ENCODE measurements around the gene RPL19. TPM values are rescaled to one million over a fixed set of nuclear protein-coding genes. Genes with fewer than 3 reads are reported as not detected.

The RPL19 gene
- total RNA-seq, 2 experiments from 2014 or later, result 3,132 to 4,395 TPM

DNA sequence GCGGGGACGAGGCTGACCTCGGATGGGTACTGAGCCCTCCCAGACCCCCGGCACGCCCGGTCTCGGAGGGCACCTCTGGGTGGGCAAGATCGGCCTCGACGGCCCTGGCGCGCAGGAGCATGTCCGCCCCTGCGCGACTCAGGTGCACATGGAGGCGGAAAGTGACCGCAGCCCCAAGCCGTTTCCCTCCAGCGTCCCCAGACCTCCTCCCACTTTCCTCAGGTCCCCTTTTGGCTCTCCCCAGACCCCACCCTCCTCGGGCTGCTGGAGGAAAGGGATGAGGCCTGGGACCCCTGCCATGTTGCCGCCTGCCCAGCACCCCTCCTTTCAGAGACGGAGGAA, 10.0 kb downstream of the RPL19 start:
- H3K36me3 ChIP-seq (ENCODE audit: insufficient read depth, low read length), result peaks cover 7% of the 10 kb centered on the region
- no peaks in the 10 kb centered on the region for H3K9me3 ChIP-seq (ENCODE audit: low read length)
- peak overlapping the region; percentile 93 for H3K27ac ChIP-seq (ENCODE audit: low read depth, low read length, poor library complexity, severe bottlenecking)
- ChIA-PET CTCF (ENCODE audit: unreplicated experiment) (interaction anchor here (2.8 to 5.3 kb wide), 3 partner anchors 21 to 33 kb away, joined by 23 to 45 read pairs (median 33); no protein-coding TSS in a partner anchor), POLR2A (interaction anchor here (1.2 to 3.1 kb wide), 2 partner anchors 27 to 31 kb away, joined by 3 to 23 read pairs; no protein-coding TSS in a partner anchor)
- no peak for DNase-seq (ENCODE audit: low spot score)
- peak overlapping the region; percentile 60; the same call in 1 of the 2 replicates for H2AFZ ChIP-seq (ENCODE audit: low read length)
- no peaks in the 10 kb centered on the region for H4K20me1 ChIP-seq (ENCODE audit: insufficient read depth, low read length)
- H3K79me2 ChIP-seq (ENCODE audit: insufficient read depth, low read depth, low read length), result no peaks in the 10 kb centered on the region
- intact Hi-C loops (cut with micrococcal nuclease; ENCODE audit: unreplicated experiment), result no loop called here
- H3K4me1 ChIP-seq (ENCODE audit: insufficient read depth, low read length, poor library complexity, severe bottlenecking), result peaks cover 48% of the 10 kb centered on the region
- TF ChIP-seq, protein P1, sequence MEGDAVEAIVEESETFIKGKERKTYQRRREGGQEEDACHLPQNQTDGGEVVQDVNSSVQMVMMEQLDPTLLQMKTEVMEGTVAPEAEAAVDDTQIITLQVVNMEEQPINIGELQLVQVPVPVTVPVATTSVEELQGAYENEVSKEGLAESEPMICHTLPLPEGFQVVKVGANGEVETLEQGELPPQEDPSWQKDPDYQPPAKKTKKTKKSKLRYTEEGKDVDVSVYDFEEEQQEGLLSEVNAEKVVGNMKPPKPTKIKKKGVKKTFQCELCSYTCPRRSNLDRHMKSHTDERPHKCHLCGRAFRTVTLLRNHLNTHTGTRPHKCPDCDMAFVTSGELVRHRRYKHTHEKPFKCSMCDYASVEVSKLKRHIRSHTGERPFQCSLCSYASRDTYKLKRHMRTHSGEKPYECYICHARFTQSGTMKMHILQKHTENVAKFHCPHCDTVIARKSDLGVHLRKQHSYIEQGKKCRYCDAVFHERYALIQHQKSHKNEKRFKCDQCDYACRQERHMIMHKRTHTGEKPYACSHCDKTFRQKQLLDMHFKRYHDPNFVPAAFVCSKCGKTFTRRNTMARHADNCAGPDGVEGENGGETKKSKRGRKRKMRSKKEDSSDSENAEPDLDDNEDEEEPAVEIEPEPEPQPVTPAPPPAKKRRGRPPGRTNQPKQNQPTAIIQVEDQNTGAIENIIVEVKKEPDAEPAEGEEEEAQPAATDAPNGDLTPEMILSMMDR (conservative IDR thresholded peaks at IDR 0.05; ENCODE audit: low read length), result no peak
- no peak for TF ChIP-seq EZH2phosphoT487 (IDR thresholded peaks at IDR 0.05; ENCODE audit: borderline replicate concordance, low read depth, low read length)
- H3K4me3 ChIP-seq (ENCODE audit: low read depth, low read length, poor library complexity, severe bottlenecking), result peak overlapping the region; percentile 51
- no peaks in the 10 kb centered on the region for H3K9me2 ChIP-seq (ENCODE audit: insufficient read depth, low read length)
- no TSS peak for BruUV-seq (replicated peaks)
- H3K4me2 ChIP-seq (ENCODE audit: low read length), result peak overlapping the region; percentile 82

DNA sequence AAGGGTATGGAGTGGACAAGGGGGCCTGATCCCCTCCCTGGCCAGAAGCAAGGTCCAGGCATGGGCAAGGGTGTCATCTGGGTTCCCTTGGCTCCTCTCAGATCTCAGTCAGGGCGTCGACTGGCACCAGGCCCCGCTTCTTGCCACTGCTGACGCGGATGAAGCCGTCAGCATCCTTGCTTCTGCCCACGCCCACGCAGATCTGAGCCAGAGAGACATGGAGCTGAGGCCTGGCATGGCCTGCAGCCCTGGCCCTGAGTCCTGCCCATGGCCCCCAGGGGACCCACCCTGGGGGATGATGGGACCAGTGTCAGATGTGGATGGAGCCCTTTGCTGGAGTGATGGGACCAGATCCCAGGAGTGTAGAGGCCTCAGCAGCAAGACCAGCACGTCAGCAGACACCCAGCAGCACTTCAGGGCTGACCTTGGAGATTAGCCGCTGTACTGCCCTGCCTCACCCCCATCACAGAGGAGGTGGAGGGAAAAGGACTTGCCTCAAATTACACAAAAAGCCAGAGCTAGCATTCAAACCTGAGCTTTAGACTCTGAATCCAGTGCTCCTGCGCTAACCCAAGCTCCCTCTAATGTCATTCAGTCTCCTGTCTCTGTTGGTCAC, 12.2 kb downstream of the RPL19 start:
- TF ChIP-seq, protein P1 (conservative IDR thresholded peaks at IDR 0.05; ENCODE audit: low read length), result no peak
- no peak for TF ChIP-seq EZH2phosphoT487 (IDR thresholded peaks at IDR 0.05; ENCODE audit: borderline replicate concordance, low read depth, low read length)
- Histone ChIP-seq H3K4me2 (ENCODE audit: low read length) (no peak overlapping the region), H3K27ac (ENCODE audit: low read depth, low read length, poor library complexity, severe bottlenecking) (no peak overlapping the region), H2AFZ (ENCODE audit: low read length) (no peak overlapping the region), H3K9me2 (ENCODE audit: insufficient read depth, low read length) (no peaks in the 10 kb centered on the region), H3K4me1 (ENCODE audit: insufficient read depth, low read length, poor library complexity, severe bottlenecking) (peaks cover 44% of the 10 kb centered on the region), H3K79me2 (ENCODE audit: insufficient read depth, low read depth, low read length) (no peaks in the 10 kb centered on the region), H3K9me3 (ENCODE audit: low read length) (no peaks in the 10 kb centered on the region), H3K4me3 (ENCODE audit: low read depth, low read length, poor library complexity, severe bottlenecking) (no peak overlapping the region), H4K20me1 (ENCODE audit: insufficient read depth, low read length) (no peaks in the 10 kb centered on the region), H3K36me3 (ENCODE audit: insufficient read depth, low read length) (no peaks in the 10 kb centered on the region)
- CTCF ChIA-PET (ENCODE audit: unreplicated experiment), result no interaction called here
- BruUV-seq (replicated peaks), result no TSS peak
- no peak for DNase-seq (ENCODE audit: low spot score)
- intact Hi-C loops (cut with micrococcal nuclease; ENCODE audit: unreplicated experiment), result no loop called here
- POLR2A ChIA-PET, result interaction anchor here (0.9 kb wide), 1 partner anchor 12 kb away, joined by 3 read pairs; the partner anchor contains the start of gene RPL19

DNA sequence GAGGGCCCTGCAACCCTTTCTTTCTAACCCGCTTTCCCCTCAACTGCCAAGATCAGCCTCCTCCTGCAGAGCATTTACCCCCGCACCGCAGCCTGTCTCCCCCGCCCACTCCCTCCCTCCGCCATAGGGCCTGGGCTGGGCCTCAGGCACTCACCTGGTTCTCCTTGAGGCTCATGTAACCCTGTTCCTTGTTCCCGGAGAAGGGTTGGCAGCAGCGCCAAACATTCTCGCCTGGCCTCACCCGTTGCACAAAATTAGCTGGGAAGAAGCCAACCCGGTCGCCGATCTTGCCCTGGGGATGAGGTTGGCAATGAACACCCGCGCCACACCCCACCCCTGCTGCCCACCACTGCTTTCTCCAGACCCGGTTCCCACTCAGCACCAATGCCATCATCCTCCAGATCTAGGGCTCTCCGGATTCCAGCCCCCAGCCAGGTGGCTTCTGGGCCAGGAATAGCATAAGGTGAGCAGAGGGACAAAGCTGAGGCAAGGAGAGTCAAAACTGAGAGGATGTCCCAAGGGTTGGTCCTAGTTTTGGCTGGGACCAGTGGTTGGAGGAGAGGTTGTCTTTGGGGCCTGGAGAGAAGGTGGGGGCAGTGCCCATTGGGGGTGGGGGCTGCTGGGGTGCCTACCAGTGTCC, 12.9 kb downstream of the RPL19 start:
- BruUV-seq (replicated peaks), result no TSS peak
- TF ChIP-seq, protein P1 (conservative IDR thresholded peaks at IDR 0.05; ENCODE audit: low read length), result no peak
- no peak for TF ChIP-seq EZH2phosphoT487 (IDR thresholded peaks at IDR 0.05; ENCODE audit: borderline replicate concordance, low read depth, low read length)

More for the DNA sequence above, 12.9 kb downstream of the RPL19 start:
- Histone ChIP-seq H3K9me3 (ENCODE audit: low read length) (no peaks in the 10 kb centered on the region), H4K20me1 (ENCODE audit: insufficient read depth, low read length) (no peaks in the 10 kb centered on the region), H2AFZ (ENCODE audit: low read length) (no peak overlapping the region), H3K27ac (ENCODE audit: low read depth, low read length, poor library complexity, severe bottlenecking) (no peak overlapping the region), H3K4me1 (ENCODE audit: insufficient read depth, low read length, poor library complexity, severe bottlenecking) (peaks cover 38% of the 10 kb centered on the region), H3K9me2 (ENCODE audit: insufficient read depth, low read length) (no peaks in the 10 kb centered on the region), H3K36me3 (ENCODE audit: insufficient read depth, low read length) (no peaks in the 10 kb centered on the region), H3K4me2 (ENCODE audit: low read length) (no peak overlapping the region), H3K4me3 (ENCODE audit: low read depth, low read length, poor library complexity, severe bottlenecking) (no peak overlapping the region), H3K79me2 (ENCODE audit: insufficient read depth, low read depth, low read length) (no peaks in the 10 kb centered on the region)
- intact Hi-C loops (cut with micrococcal nuclease; ENCODE audit: unreplicated experiment), result no loop called here
- ChIA-PET CTCF (ENCODE audit: unreplicated experiment) (no interaction called here), POLR2A (interaction anchor here (0.9 kb wide), 1 partner anchor 13 kb away, joined by 3 read pairs; the partner anchor contains the start of gene RPL19)
- no peak for DNase-seq (ENCODE audit: low spot score)
